ENCODE results near the gene POU2F3. TPM values are rescaled to one million over a fixed set of nuclear protein-coding genes. Genes with fewer than 3 reads are reported as not detected.

The POU2F3 gene
- total and polyA plus RNA-seq, 7 donors, result not detected

- no peak for TF ChIP-seq CTCF (IDR thresholded peaks at IDR 0.05)
- no peak for ATAC-seq
- Histone ChIP-seq H3K36me3 (ENCODE audit: insufficient read depth in 1 of 2, low read depth in 1 of 2) (no peaks in the 10 kb centered on the region), H3K9me3 (no peaks in the 10 kb centered on the region), H3K27ac (no peak overlapping the region), H3K27me3 (ENCODE audit: insufficient read depth in 3 of 3, low read length in 2 of 3) (no peaks in the 10 kb centered on the region), H3K4me1 (peaks cover 14% of the 10 kb centered on the region), H3K4me3 (no peak overlapping the region)
- DNase-seq, result no peak
- 70 to 71% (median 70%) methylated on average over 6 of the region's 6 CpGs for WGBS, 3 donors
- intact Hi-C loops (cut with DNase I), result no loop called here
Measured at GRCh38 chr11:120224361-120224760, 15.6 kb upstream of the POU2F3 start.

- Histone ChIP-seq H3K36me3 (ENCODE audit: insufficient read depth in 1 of 2, low read depth in 1 of 2) (no peaks in the 10 kb centered on the region), H3K4me1 (peaks cover 14% of the 10 kb centered on the region), H3K9me3 (no peaks in the 10 kb centered on the region), H3K4me3 (no peak overlapping the region), H3K27ac (no peak overlapping the region), H3K27me3 (ENCODE audit: insufficient read depth in 3 of 3, low read length in 2 of 3) (no peaks in the 10 kb centered on the region)
- intact Hi-C loops (cut with DNase I), result no loop called here
- WGBS, 3 donors, result 42 to 46% (median 43%) methylated on average over 21 to 22 of the region's 22 CpGs
- peak in 1 of 4 donors; percentile 36 for ATAC-seq
- TF ChIP-seq CTCF (IDR thresholded peaks at IDR 0.05), result no peak
- DNase-seq, result peak in 1 of 2 donors; percentile 66
Measured at GRCh38 chr11:120224972-120225909, 14.7 kb upstream of the POU2F3 start.

GRCh38 chr11:120226242-120226641 lies 13.7 kb upstream of the POU2F3 start:
- no peaks in the 10 kb centered on the region for H3K36me3 ChIP-seq (ENCODE audit: insufficient read depth in 1 of 2, low read depth in 1 of 2)
- 72 to 80% (median 79%) methylated on average over 4 to 5 of the region's 5 CpGs for WGBS, 3 donors
- TF ChIP-seq CTCF (IDR thresholded peaks at IDR 0.05), result no peak
- intact Hi-C loops (cut with DNase I), result no loop called here
- peaks cover 14% of the 10 kb centered on the region for H3K4me1 ChIP-seq
- no peaks in the 10 kb centered on the region for H3K9me3 ChIP-seq
- no peak overlapping the region for H3K4me3 ChIP-seq
- no peak for ATAC-seq
- H3K27ac ChIP-seq, result no peak overlapping the region
- H3K27me3 ChIP-seq (ENCODE audit: insufficient read depth in 3 of 3, low read length in 2 of 3), result no peaks in the 10 kb centered on the region
- peak in 1 of 2 donors; percentile 46 for DNase-seq

GRCh38 chr11:120226714-120227113 lies 13.2 kb upstream of the POU2F3 start:
- H3K9me3 ChIP-seq, result no peaks in the 10 kb centered on the region
- intact Hi-C loops (cut with DNase I), result no loop called here
- DNase-seq (peak in 1 of 2 donors; percentile 34), ATAC-seq (no peak)
- H3K4me3 ChIP-seq, result no peak overlapping the region
- H3K27me3 ChIP-seq (ENCODE audit: insufficient read depth in 3 of 3, low read length in 2 of 3), result no peaks in the 10 kb centered on the region
- WGBS, 3 donors, result 74 to 79% (median 75%) methylated on average over 13 of the region's 13 CpGs
- no peak for TF ChIP-seq CTCF (IDR thresholded peaks at IDR 0.05)
- peaks cover 14% of the 10 kb centered on the region for H3K4me1 ChIP-seq
- no peak overlapping the region for H3K27ac ChIP-seq
- no peaks in the 10 kb centered on the region for H3K36me3 ChIP-seq (ENCODE audit: insufficient read depth in 1 of 2, low read depth in 1 of 2)
